AG08395 (cell line): ENCODE results near the gene NFKB2.

Source experiments
- DNase-seq: peaks from one replicate; pipeline ENCODE4 v3.0.0; 2012; ENCODE audit warnings: mixed read lengths, low spot score

Gene NFKB2

DNA sequence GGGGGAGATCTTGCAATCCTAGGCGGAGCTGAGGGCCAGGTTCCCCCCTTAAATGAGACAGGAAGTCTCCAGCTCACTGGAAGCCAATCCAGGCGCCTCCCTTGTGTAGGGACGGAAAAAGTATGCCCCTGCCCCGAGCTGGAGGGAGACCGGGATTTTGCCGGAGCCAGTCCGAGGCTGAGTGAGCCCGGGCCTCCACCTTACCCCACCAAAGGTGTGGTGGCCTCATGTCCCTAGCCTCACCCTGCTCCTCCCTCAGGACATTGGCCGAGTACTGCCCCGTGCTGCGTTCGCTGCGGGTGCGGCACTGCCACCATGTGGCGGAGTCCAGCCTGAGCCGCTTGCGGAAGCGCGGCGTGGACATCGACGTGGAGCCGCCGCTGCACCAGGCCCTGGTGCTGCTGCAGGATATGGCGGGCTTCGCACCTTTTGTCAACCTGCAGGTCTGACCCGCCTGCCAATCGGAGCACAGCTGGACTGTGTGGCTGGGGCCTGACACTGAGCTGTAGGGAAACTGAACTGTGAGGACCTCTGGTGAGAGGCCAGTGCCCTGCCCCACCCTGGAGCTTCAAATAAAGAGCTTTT lies 27.1 kb downstream of the NFKB2 start:
- DNase-seq: peak; percentile 78

DNA sequence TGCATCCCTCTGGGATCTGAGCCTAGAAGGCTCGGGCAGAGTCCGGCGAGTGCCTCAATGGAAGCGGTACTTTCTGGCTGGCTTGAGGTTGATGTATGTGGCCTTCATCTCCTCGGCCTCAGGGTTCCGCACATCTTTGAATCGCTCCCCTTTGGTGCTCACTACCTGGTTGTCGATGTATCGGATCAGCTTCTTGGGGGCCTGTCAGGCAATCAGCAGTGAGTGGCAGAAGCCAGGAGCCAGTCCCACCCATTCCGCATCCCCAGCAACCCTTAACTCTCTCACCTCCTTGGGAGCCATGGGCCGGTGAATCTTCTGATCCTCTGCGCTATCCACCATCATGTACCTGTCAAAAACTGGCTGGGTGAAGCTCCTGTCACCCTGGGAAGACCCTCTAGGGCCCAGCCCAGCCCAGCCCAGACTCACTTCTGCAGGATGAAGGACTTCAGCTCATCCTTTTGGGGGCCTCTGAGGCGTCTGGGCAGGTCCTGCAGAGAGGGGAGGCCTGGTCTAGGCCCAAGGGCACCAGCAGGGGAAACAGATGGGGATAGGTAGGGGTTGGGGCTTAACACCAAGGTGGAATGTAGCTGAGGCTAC lies 28.0 kb downstream of the NFKB2 start:
- DNase-seq: no peak

DNA sequence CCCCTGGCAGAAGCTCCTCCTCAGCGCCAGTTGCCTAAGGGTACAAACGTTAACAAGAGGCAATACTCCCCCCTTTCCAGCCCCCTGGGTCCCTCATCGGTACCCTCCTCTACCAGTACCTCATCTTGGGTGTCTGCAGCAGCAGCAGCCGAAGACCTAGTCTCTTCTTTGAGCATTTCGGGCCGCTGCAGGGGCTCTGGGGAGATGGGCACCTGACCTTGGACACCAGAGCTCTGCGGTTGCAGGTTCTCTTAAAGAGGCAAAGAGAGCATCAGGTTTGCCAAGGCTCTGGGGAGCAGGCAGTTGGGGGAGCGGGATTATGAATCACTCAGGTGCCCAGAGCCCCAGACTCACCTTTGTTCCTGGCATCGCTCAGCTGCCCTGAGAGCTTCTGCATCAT lies 28.6 kb downstream of the NFKB2 start:
- no peak for DNase-seq

DNA sequence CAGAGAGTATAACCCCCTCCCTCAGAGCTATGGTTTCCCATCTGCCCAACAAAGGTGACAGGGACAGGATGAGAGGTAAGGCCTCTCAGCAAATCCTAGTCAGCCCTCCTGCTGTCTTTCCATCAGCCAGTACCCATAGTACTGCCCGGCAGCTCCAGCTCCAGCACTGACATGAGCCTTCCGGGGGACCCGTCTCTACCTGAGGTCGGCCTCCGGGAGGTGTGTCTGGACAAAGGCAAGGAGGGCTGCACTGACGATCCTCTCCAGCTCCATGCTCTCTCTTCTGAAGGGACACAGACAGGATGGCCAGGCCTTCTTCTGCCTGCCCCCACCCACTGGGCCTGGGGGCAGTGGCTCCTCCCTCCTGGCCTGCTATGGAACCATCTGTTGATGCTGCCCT lies 29.4 kb downstream of the NFKB2 start:
- no peak for DNase-seq

DNA sequence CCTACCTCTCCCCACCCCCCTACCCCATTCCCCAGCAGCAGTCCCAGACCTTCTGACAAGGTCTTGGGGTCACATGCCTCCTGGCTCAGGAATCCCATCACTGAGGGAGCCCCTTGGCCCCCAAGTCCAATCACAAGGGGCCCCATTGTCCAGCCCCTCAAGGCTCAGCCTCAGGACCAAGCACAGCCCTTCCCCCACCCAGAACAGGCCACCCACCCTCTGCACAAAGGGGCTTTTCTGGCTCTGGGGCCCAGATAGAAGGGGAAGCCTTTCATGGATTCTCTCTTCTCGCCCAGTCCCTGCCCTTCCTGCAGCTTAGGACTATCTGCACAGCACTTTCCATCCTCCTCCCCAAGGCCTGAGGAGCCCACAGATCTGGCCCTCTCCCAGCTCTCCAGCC lies 29.9 kb downstream of the NFKB2 start:
- no peak for DNase-seq

DNA sequence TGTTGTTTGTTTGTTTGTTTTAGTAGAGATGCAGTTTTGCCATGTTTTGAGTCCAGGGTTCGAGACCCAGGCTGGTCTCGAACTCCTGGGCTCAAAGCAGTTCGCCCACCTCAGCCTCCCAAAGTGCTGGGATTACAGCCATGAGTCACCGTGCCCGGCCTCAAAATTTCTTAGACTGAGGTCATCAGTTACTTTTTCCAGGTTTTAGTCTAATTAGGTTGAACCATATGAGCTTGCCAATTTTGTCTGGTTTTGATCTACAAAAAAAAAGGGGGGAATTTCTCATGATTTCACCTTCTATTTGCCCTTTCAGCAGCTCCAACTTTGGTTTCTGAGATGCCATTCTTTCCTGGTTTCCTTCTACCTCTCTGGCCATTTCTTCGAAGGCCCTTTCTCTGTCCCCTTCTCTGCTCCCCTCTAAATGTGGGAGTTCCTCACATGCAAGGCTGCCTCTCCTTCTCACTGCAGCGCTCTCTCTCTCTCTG lies 31.3 kb downstream of the NFKB2 start:
- no peak for DNase-seq

DNA sequence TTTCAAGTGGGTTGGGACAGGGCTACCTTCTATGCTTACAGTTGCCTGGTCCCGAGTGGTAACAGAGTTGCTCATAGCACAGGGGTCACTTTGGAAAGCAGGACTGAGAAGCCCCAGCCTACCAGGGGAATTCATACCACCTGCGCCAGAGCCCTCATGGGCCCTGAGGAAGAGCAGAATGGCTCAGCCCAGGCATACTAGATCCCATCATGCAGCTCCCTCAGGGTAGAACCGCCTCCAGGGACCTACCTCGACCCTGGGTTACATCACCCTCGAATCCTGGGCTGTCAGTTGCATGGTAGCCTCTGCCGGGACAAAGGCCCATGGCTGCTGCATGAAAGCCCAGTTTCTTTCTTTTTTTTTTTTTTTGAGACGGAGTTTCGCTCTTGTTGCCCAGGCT lies 34.0 kb downstream of the NFKB2 start:
- DNase-seq: no peak

DNA sequence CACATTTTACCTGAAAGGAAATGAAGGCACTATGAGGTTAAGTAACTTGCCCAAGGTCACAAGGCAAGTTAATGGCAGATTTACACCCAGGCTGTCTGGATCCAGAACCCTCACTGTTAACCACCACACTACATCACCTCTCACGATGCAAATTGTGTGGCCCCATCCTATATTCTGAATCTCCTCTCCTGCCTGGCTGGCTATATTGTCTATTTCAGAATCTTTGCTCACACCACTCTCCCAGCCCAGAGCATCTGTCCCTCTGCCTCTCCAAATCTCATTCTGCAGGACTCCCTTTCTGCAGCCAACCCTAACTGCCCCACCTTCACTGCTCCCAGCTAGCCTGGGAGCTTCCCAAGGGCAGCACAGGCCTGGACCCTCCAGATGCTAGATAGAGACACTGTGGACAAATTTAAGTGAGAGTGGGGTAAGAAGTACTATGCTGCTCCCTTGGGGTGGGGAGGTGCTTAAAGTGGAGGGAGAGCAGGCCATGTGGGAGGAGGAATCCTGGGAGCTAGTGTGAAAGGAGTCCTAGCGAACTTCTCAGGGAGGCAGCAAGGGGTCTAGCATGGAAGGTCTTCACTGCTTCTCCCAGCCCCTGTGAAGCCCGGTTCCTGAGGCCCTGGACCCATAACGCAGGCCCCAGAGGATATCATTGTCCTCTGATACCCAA lies 36.1 kb downstream of the NFKB2 start:
- peak; percentile 52 for DNase-seq

DNA sequence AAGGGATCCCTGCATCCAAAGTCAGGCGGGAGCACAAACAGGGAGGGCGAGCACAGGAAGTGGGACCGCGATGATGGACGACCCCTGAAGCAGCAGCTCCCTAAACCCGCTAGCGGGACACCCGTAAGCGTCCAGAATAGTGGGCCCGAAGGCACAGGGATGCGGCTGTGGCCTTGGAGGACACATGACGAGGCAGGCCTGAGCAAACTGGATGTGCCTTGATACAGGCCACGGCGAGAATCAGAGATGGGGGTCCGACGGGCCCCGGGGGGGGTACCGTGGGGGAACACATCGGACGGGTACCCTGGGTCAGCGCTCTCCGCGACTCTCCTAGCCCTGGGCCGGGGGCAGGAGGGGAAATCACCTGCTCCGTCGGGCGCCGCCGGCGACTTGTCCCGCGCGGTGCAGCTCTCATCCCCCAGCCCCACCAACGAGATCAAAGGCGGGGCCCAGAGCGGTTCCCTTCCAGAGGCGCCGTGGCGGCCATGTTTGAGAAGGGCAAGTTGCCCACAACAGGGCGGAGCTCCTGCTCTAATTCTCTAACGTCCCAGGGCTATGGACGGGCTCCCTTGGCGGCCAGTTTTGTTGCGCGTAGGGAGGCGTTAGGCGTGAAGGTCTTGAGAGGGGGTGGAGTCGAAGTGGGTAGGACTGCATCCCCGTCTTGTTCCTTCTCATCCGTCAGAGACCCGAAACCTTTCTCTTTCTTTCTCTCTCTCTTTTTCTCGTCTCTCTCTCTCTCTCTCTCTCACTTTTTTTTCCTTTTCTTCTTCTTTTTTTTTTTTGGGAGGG lies 36.9 kb downstream of the NFKB2 start, which contains the start of gene CUEDC2:
TSS of gene CUEDC2 (minus strand) at position 413 of the 789 bp plus-strand sequence. CDS start 7,386 bp downstream, outside the sequence.
- peak; percentile 97 for DNase-seq

DNA sequence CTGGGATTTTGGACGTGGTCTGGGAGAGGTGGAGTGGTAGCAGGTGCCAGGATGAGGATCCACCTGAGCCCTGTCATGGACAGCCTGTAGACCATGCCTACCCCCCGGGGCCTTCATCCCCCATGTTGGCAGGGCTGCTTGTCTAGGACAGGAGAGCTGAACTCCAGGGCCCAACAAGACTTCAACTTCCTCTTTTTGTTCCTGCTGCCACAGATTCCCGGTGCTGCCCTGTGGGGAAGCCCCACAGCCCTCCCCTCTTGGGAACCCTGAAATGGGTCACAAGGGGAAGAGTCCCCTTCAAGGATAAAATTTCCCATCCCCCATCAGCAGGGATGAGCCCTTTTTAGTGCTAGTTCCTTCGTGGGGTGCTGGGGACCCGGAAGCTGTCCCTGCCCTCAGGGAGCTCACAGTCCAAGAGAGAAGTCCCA lies 38.1 kb downstream of the NFKB2 start:
- DNase-seq: no peak

DNA sequence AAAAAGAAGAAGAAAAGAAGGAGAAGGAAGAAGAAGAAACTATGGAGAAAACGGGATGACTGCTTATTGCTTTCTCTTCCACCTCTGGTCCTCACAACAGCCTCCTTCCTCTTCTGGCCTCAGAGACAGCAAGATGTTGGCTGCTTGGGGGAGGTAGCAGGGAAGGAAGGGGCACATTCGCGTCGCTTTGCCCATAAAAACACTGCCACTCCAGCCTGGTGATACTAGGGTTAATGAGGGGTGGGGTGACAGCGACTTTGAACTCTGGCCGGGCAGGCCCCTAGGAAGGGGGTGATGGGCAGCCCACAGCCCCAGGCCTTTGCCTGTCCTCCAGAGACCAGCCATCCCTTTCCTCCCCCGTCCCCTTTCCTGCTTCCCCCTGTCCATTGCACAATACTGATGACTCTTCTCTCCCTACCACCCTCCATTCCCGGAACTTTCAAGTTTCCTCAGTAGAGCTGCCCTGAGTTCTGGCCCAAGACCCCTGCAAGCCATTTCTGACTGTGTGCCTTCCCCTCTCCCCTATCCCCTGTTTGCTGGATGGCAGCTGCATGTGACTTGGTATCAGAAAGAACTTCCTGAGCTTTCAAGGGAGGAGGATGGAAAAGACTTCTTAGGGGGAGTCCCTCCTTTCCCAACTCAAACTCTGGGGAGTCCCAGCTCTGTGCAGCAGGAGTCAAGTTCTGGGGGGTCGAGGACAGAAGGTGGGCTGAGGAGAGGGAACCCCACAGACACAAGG lies 39.1 kb downstream of the NFKB2 start:
- peak; percentile 52 for DNase-seq

DNA sequence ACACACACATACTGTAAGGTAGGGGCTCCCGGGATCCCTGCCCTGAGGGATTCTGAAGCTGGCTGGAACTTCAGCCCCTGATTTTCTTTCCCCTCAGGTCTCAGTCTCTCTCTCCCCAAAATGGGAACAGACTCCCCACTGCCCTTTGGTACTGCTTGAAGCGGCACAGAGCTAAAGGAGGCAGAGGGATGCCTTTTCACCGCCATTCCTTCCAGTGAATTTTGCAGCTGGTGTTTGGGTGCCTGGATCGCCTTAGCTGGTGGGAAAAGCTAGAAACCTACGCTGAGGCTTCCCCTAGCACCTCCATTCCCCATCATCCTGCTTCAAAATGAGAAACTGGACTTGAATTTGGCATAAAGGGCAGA lies 39.6 kb downstream of the NFKB2 start:
- no peak for DNase-seq

DNA sequence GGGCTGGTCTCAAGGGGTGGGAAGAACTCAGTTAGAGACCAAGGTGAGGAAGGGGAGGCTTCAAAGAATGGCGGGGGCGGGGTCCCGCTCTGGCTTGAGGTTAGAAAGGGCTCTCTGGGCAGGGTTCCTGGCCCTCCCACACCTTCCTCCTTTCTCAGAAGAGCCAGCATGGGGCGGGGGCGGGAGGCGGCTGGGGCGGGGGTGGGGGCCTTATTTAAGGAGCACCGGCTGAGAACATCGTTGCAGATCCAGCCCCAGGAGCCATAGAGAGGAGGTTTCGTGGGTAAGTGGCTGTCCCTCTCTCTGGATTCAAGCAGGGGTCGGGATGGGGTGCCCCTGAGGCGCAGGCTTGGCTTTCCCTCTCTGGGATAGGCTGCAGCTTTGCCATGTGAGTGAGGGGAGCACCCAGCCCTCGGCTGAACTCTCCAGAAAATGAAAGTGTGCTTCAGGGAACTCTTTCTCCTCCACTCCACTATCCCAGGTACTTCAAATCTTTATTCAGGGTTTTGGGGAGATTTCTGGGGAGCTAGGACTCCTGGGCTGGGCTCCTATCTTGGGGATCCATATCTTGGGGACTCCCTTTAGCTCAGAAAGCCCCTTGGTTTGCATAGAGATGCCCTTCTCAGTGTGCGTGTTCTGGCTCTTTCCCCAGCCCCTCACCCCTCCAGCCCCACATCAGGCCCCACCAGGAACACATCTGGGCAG lies 40.2 kb downstream of the NFKB2 start:
- DNase-seq: no peak

DNA sequence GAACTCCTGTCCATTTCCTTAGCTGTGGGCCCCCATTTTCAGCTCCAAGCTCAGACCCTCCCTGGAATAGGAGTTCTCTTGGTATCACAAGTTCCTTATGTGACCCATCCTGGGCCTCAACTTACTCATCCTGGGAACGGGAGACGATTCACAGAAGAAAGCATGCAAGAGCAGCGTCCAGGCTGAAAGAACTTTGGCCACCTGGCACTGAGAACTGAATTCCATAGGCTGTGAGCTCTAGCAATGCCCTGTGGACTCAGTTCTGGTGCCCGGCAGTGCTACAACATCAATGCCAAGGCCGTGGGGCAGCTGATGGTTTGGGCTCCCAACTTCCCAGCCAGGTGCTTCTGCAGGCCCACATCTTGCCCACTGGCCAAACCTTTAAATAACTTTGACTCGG lies 40.8 kb downstream of the NFKB2 start:
- DNase-seq: no peak

DNA sequence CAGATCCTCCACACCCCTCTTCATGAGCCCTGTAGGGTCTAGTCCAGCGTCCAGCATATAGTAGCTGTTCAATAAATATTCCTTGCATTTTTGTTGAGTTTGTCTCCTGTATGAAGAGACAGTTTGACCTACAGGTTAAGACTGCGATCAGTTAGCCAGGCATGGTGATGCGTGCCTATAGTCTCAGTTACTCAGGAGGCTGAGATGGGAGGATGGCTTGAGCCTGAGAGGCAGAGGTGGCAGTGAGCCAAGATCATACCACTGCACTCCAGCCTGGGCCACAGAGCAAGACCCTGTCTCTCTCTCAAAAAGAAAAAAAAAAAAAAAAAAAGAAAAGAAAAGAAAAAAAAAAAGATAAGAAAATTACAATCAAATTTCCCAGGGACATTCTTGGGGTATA lies 42.0 kb downstream of the NFKB2 start:
- DNase-seq: no peak

DNA sequence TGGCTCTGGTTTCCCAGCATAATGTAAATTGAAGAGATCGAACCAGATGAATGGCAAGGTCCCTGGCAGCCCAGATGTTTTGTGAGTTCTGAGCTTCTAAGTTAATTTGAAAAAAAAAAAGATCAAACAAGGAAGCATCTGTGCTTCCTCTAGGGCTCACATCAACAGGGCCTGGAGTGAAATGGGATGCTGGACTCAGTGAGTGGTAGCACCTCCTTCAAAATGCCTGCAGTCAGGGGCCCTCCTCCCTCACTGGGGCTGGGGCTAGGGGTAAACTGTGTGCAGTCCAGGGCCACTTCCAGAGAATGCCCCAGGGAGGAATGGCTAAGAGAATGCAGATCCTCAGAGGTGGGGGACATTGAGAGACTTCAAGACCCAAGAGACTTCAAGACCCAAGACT lies 42.9 kb downstream of the NFKB2 start:
- no peak for DNase-seq

DNA sequence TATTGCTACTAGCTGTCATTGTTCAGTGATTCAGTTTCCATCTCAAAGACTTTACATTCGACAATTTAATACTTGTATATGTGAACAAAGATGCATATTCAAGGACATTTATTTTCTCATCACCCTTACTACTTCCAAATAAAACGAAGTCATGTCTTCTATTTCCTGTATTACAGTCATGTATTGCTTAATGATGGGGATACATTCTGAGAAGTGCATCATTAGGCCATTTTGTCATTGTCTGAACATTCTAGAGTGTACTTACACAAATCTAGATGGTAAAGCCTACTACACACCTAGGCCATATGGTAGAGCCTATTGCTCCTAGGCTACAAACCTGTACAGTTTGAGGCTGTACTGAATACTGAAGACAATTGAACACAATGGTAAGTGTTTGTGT lies 49.3 kb downstream of the NFKB2 start:
- no peak for DNase-seq

DNA sequence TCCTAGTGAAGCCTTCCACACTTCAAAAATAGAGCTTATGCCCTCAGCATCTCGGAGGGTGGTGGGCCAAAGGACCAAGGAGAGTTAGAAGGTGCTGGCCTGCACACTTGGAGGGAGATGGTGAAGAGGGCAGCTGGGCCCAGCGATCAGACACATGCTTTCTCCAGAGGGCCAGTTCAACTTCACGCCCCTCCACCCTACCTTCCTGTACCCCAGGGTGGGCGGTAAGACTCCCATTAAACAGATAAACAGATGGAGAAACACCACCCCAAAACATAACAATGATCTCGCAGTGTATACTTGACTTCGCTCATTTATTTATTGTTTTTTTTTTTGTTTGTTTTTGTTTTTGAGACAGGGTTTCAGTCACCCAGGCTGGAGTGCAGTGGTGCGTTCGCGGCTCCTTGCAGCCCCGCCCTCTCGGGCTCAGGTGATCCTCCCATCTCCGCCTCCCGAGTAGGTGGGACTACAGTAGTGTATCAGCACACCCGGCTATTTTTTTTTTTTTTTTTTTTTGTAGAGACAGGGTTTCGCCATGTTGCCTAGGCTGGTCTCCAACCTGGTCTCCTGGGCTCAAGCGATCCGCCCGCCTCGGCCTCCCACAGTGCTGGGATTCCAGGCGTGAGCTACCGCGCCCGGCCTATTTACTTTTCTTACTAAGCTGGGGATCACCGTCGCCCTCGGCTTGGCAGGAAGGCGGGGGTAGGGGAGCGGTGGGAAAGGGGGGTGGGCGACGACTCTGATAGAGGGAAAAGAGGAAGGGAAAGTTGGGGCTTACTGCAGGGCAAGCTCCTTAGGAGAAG lies 54.0 kb downstream of the NFKB2 start:
- no peak for DNase-seq

DNA sequence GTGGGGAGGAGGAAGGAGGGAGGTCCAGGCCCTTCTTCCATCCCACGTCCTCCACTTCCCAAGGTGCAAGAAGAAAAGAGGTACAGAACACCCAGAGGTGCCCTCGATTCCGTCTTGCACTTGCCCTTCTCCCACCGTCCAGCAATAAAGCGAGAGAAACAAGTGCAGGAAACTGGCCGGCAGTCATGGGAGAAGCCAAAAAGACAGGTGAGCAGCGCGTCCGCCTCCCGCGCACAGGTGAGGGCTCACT lies 54.5 kb downstream of the NFKB2 start:
- no peak for DNase-seq

DNA sequence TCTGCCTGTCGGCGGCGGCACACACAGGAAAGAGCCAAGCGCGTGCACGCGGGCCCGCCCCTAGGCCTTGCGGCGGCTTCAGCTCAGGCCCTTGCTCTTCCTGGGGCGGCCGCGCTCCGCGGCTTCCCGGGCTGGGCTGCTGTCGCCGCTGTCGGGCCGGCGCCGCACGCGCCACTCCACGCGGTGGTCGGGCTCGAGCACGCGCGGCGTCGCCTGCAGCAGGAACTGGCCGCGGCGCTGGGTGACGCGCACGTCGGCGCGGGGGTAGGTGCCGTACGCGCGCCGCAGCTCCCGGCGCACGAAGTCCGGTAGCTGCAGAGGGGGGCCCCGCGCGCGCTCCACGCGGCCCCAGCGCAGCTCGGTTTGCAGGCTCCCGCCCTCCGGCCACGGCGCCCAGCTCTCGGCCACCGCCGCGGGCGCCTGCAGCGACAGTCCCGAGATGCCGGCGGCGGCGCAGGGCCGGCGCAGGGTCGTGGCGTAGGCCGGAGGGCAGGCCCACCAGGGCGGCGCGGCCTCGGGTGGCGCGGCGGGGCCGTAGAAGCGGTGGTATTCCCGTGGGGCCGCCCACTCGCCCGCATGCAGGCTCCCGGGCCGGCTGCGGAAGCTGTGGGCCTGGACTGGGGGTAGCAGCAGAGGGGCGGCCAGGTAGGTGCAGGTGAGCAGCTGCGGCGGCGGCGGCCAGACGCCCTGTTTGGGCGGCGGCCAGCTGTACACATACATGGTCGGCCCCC lies 55.0 kb downstream of the NFKB2 start:
- peak; percentile 82 for DNase-seq
